VCaP (cell line): ENCODE measurements around the gene CHMP6.
A peak's percentile ranks its signal among the peaks of the same experiment; 100 is the strongest.

ENCODE experiments used
- H3K27ac ChIP-seq: fragments of 450-650 bp; 2 replicates; pipeline ENCODE4 v1.5.1; 2017
- TF ChIP-seq, protein P1 (sequence below): fragments of 450-650 bp; conservative IDR thresholded peaks from 2 replicates; pipeline ENCODE4 v1.5.1; 2017; ENCODE audit warnings: mild to moderate bottlenecking, moderate library complexity

Gene CHMP6

DNA sequence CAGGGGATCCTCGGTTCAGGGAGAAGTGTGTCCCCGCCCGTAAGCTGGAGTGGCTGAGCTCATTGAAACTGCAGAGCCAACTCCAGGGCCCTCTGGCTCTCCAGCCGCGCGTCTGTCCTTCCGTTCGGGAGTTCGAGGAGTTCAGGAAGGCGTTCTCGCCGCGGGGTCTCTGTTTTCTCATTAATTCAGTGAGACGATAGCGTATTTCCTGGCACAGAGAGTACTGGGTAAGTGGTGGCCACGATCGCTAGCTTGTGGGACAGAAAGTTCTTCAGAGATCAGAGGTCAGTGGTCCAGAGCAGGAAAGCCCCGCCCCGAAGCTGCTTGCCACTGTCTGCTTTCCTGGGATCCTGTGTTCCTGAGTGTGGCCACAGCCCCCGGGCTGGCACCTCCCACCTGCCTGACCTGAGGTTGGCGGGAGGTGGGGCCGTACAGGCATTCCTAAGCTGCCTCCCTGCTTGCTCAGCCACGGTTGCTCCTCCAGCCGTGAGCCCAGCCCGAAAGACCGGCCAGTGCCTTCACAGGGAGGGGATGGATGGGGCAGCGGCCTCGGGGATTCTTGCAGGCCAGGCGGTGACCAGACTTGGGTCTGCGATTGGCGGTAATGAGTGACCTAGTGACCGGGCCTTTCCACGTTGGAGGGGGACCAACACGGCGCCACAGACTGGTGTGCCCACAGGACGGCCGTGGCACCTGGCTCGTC, 52.2 kb downstream of the CHMP6 start:
- TF ChIP-seq, protein P1, sequence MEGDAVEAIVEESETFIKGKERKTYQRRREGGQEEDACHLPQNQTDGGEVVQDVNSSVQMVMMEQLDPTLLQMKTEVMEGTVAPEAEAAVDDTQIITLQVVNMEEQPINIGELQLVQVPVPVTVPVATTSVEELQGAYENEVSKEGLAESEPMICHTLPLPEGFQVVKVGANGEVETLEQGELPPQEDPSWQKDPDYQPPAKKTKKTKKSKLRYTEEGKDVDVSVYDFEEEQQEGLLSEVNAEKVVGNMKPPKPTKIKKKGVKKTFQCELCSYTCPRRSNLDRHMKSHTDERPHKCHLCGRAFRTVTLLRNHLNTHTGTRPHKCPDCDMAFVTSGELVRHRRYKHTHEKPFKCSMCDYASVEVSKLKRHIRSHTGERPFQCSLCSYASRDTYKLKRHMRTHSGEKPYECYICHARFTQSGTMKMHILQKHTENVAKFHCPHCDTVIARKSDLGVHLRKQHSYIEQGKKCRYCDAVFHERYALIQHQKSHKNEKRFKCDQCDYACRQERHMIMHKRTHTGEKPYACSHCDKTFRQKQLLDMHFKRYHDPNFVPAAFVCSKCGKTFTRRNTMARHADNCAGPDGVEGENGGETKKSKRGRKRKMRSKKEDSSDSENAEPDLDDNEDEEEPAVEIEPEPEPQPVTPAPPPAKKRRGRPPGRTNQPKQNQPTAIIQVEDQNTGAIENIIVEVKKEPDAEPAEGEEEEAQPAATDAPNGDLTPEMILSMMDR = no peak
- H3K27ac ChIP-seq = peak overlapping the region; percentile 95

DNA sequence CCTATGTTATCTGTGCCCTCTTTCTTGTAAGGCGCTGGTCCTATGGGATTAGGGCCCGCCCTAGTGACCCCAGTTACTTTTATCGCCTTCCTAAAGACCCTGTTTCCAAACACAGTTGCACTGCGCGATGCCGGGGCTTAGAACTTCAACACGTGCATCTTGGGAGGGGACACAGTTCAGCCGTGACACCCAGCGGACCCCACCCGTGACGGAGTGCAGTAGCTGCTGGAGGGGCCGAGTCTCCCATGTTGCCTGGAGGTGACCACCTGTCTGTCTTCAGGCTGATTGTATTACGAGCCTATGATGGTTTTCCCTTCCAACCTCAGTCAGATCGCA, 52.8 kb downstream of the CHMP6 start:
- TF ChIP-seq, protein P1 = no peak
- peak overlapping the region; percentile 95 for H3K27ac ChIP-seq

DNA sequence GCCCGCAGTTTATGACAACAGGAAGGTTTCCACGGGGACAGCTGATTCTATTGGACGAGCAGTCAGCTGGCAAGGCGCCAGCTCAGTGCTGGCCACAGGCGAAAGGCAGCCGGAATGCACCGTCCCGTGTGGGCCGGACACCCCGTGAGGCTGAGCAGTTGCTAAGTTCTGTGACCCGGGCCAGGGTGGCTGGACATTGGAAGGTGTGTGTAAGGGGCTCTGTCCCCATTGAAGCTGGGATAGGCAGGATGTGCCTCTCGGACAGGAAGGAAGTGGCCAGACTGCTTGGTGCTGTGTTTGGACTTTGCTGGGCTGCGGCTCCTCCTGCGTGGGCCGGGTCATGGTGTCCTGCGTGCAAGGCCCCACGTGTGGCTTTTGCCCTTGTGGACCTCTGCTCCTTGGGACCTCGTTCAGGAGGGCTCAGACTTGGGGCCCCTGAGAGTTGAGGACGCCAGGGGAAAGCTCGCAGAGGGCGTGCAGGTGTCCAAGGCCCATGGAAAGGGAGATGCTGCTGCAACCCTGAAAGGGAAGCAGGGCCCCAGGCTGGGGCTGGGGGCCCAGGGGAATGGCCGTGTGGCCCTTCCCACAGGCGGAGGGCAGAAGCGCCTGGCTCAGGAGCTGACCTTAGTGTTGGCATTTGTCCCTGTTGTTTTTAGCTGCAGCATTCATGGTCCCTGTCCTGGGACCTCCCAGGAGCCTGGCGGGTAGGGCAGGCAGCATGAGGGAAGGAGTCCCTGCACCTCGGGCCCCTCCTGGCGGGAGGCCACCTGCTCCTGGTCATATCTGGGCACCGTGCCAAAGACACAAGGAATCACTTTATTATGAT, 53.3 kb downstream of the CHMP6 start:
- TF ChIP-seq, protein P1 = no peak

DNA sequence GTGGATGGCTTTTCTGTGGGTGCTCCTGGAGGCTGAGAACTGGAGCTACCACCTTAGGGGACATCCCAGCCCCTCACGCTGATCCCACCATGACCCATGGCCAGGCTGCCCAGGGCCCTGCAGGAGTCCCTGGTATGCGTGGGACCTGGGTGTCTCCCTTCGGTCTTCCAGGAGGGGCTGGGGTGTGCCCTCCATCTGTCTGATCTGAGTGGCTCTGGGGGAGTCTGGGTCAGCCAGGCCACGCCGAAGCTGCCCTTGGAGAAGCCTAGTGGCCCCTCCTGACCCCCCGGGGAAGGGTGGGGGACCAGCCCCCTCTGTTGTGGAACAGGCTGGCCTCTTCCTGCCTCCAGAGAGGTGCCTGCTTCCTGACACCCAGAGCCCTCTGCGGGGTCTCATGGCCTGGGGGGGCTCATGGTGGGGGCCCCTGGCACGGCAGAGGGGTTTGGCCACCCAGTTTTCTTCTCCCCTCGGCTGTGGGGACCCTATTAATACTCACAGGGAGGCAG, 54.0 kb downstream of the CHMP6 start:
- TF ChIP-seq, protein P1 = no peak
- peak overlapping the region; percentile 95 for H3K27ac ChIP-seq

More for the DNA sequence above, 53.3 kb downstream of the CHMP6 start:
- peak overlapping the region; percentile 95 for H3K27ac ChIP-seq

DNA sequence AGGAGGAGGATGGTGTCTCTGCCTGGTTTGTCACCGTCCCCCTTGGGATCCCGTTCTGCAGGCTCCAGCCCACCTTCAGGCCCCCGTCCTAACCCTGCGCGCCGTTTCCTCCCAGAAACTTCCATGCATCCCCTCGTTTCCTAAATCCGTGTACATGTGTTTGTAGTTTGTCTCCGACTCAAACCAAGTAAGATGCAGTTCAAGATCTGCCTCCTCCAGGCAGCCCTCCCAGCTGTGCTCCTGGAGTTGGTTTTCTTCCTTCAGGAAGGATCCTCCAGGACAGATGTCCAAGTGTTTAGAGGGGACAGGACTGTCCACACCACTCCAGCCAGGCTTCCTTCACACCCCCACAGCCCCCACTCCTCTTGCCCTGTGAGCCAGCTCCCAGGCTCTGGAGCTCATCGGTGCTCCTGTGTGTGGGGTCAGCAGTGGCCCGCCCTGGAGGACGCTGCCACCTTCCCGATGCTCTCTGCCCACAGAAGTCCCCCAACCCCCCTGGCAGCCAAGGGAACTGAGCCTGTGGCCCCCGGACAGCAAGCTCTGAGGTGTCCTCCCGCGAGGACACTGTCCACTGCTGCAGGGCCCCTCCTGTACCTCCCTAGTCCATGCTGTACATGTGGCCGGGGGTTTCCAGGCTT, 54.6 kb downstream of the CHMP6 start:
- TF ChIP-seq, protein P1 = no peak

DNA sequence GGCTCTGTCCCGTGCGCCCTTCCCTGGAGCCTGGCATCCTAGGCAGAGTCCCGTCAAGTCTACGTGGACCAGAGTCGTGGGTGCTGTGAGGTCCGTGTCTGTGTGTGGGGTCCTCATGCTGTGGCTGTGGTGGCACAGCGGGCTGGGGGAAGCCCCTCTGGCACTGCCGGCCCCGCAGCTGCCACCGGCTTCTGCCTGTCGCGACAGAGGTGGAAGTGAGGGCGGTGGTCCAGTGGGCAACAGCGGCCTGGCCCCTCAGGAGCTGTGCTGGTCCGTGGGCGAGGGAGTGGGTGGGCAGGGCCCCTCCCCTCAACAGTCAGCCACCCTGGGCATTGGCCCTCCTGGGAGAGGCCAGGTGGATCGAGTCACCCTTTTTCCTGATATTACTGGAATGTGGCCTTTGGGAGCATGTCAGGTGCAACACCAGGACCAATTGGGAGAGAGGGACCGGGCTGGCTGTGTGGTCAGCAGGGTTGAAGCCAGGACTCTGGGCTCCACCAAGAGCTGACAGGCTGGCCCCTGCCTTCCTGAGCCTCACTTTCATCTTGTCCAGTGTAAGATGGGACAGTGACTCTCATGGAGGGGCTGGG, 55.2 kb downstream of the CHMP6 start:
- peak overlapping the region; percentile 95; the same call in 1 of the 2 replicates for H3K27ac ChIP-seq

More for the DNA sequence above, 54.6 kb downstream of the CHMP6 start:
- peak overlapping the region; percentile 95 for H3K27ac ChIP-seq

More for the DNA sequence above, 55.2 kb downstream of the CHMP6 start:
- TF ChIP-seq, protein P1 = no peak
